H9 (cell line): ENCODE data around the gene ACTL6B. TPM values are rescaled to one million over a fixed set of nuclear protein-coding genes. Genes with fewer than 3 reads are reported as not detected.

Experiments
- DNase-seq: peaks from one replicate; pipeline ENCODE4 v3.0.0-alpha.2; 2017
- H2AFZ ChIP-seq: one replicate; pipeline ENCODE4 v1.6.1; 2013; ENCODE audit warnings: mild to moderate bottlenecking, low read length, control low read depth, moderate library complexity
- H2AK5ac ChIP-seq: 2 replicates; pipeline ENCODE4 v1.6.1; 2013; ENCODE audit warnings: low read length, control low read depth, mixed read lengths; ENCODE audit not compliant: insufficient read length
- H2BK120ac ChIP-seq: one replicate; pipeline ENCODE4 v1.6.1; 2013; ENCODE audit warnings: low read depth, mild to moderate bottlenecking, low read length, control low read depth, inconsistent platforms; ENCODE audit not compliant: poor library complexity, severe bottlenecking
- H2BK12ac ChIP-seq: 2 replicates; pipeline ENCODE4 v1.6.1; 2013; ENCODE audit warnings: low read length, control low read depth, mixed read lengths, low read depth; ENCODE audit not compliant: insufficient read length
- H2BK15ac ChIP-seq: 2 replicates; pipeline ENCODE4 v1.6.1; 2013; ENCODE audit warnings: low read depth, low read length, control low read depth
- H2BK20ac ChIP-seq: one replicate; pipeline ENCODE4 v1.6.1; 2013; ENCODE audit warnings: low read depth, mild to moderate bottlenecking, low read length, control low read depth, inconsistent platforms; ENCODE audit not compliant: poor library complexity, severe bottlenecking
- H2BK5ac ChIP-seq: 2 replicates; pipeline ENCODE4 v1.6.1; 2013; ENCODE audit warnings: low read length, control low read depth, mixed read lengths; ENCODE audit not compliant: insufficient read length
- H3K14ac ChIP-seq: 2 replicates; pipeline ENCODE4 v1.6.1; 2013; ENCODE audit warnings: low read length, control low read depth; ENCODE audit not compliant: insufficient read depth
- H3K18ac ChIP-seq: 2 replicates; pipeline ENCODE4 v1.6.1; 2013; ENCODE audit warnings: low read depth, mild to moderate bottlenecking, mixed read lengths, low read length, control low read depth; ENCODE audit not compliant: insufficient read length
- H3K23ac ChIP-seq: 2 replicates; pipeline ENCODE4 v1.6.1; 2013; ENCODE audit warnings: low read length, control low read depth, mixed read lengths, low read depth; ENCODE audit not compliant: insufficient read length
- H3K23me2 ChIP-seq: 2 replicates; pipeline ENCODE4 v1.6.1; 2013; ENCODE audit warnings: low read depth, mild to moderate bottlenecking, mixed read lengths, low read length, control low read depth; ENCODE audit not compliant: insufficient read length, poor library complexity, severe bottlenecking
- H3K27ac ChIP-seq: 2 replicates; pipeline ENCODE4 v1.5.1; 2013; ENCODE audit warnings: low read length, control low read depth, mixed read lengths, low read depth; ENCODE audit not compliant: insufficient read length
- H3K27me3 ChIP-seq: 2 replicates; pipeline ENCODE4 v1.6.1; 2013; ENCODE audit warnings: low read length, control low read depth, inconsistent platforms; ENCODE audit not compliant: insufficient read depth
- H3K4ac ChIP-seq: 2 replicates; pipeline ENCODE4 v1.6.1; 2013; ENCODE audit warnings: low read depth, mild to moderate bottlenecking, control low read depth, inconsistent platforms, low read length, moderate library complexity
- H3K4me1 ChIP-seq: 2 replicates; pipeline ENCODE4 v1.6.1; 2013; ENCODE audit warnings: low read length, control low read depth, inconsistent platforms; ENCODE audit not compliant: insufficient read depth
- H3K4me2 ChIP-seq: 2 replicates; pipeline ENCODE4 v1.6.1; 2013; ENCODE audit warnings: low read length, control low read depth, mixed read lengths; ENCODE audit not compliant: insufficient read length, insufficient read depth
- H3K56ac ChIP-seq: 2 replicates; pipeline ENCODE4 v1.6.1; 2013; ENCODE audit warnings: low read depth, mild to moderate bottlenecking, mixed read lengths, low read length, control low read depth; ENCODE audit not compliant: insufficient read length
- H3K79me1 ChIP-seq: 2 replicates; pipeline ENCODE4 v1.6.1; 2013; ENCODE audit warnings: low read depth, mild to moderate bottlenecking, moderate library complexity, low read length, control low read depth, inconsistent platforms; ENCODE audit not compliant: insufficient read depth, poor library complexity, severe bottlenecking
- H3K79me2 ChIP-seq: 2 replicates; pipeline ENCODE4 v1.6.1; 2013; ENCODE audit warnings: low read length, control low read depth, inconsistent platforms; ENCODE audit not compliant: insufficient read depth
- H3K9ac ChIP-seq: 2 replicates; pipeline ENCODE4 v1.6.1; 2013; ENCODE audit warnings: low read length, control low read depth, mixed read lengths; ENCODE audit not compliant: insufficient read length; ENCODE audit errors: extremely low read depth
- H3K9me3 ChIP-seq: one replicate; pipeline ENCODE4 v1.6.1; 2013; ENCODE audit warnings: low read depth, low read length, inconsistent platforms; ENCODE audit not compliant: control insufficient read depth
- H3T11ph ChIP-seq: one replicate; pipeline ENCODE4 v1.6.1; 2013; ENCODE audit warnings: mild to moderate bottlenecking, low read length, control low read depth, inconsistent platforms
- H4K20me1 ChIP-seq: one replicate; pipeline ENCODE4 v1.6.1; 2013; ENCODE audit not compliant: control insufficient read depth, insufficient read length, insufficient read depth
- H4K5ac ChIP-seq: 2 replicates; pipeline ENCODE4 v1.6.1; 2013; ENCODE audit warnings: low read depth, mild to moderate bottlenecking, mixed read lengths, low read length, control low read depth; ENCODE audit not compliant: insufficient read length
- H4K8ac ChIP-seq: replicated peaks from 2 replicates; pipeline ENCODE4 v1.6.1; 2013; ENCODE audit warnings: low read length, control low read depth, mixed read lengths, low read depth; ENCODE audit not compliant: insufficient read length
- H4K91ac ChIP-seq: 2 replicates; pipeline ENCODE4 v1.6.1; 2013; ENCODE audit warnings: low read depth, mild to moderate bottlenecking, moderate library complexity, mixed read lengths, low read length, control low read depth; ENCODE audit not compliant: insufficient read length
- H3K27ac Mint-ChIP-seq, 3 experiments: 2 replicates in 2 of 3; 3 replicates in 1 of 3; pipeline ENCODE4 v1.8.0; 2020 to 2021; ENCODE audit warnings: mixed read lengths in 3 of 3, mild to moderate bottlenecking in 1 of 3, moderate library complexity in 1 of 3
- H3K27me3 Mint-ChIP-seq: 2 replicates; pipeline ENCODE4 v1.8.0; 2021; ENCODE audit warnings: low read depth, mild to moderate bottlenecking, moderate library complexity, mixed read lengths
- H3K36me3 Mint-ChIP-seq, 3 experiments: 2 replicates in 2 of 3; 3 replicates in 1 of 3; pipeline ENCODE4 v1.8.0; 2020 to 2021; ENCODE audit warnings: low read depth in 3 of 3, mixed read lengths in 3 of 3; ENCODE audit not compliant: insufficient read depth in 1 of 3
- H3K4me1 Mint-ChIP-seq, 2 experiments: 2 replicates each; pipeline ENCODE4 v1.8.0; 2020; ENCODE audit warnings: mixed read lengths in 2 of 2
- H3K4me3 Mint-ChIP-seq, 2 experiments: 2 replicates in 1 of 2; 3 replicates in 1 of 2; pipeline ENCODE4 v1.8.0; 2020 to 2021; ENCODE audit warnings: mild to moderate bottlenecking in 2 of 2, mixed read lengths in 2 of 2, moderate library complexity in 1 of 2
- H3K9me3 Mint-ChIP-seq, 2 experiments: 2 replicates in 1 of 2; 3 replicates in 1 of 2; pipeline ENCODE4 v1.8.0; 2020; ENCODE audit warnings: mild to moderate bottlenecking in 2 of 2, mixed read lengths in 2 of 2, moderate library complexity in 1 of 2
- WGBS: extraction: QIAGEN DNeasy Blood & Tissue Kit; methylation state at CpG from one replicate; pipeline ENCODE4 v1.1.7; 2013; ENCODE audit warnings: missing lambda C conversion rate, low lambda C conversion rate, mixed read lengths; ENCODE audit not compliant: insufficient read length; ENCODE audit errors: extremely low coverage; 5-methylcytosine and 5-hydroxymethylcytosine counted together
- total RNA-seq: library from RNA; stranded (reverse); gene quantifications from 2 replicates; pipeline ENCODE4 v1.2.1, GENCODE V29; 2021
- TF ChIP-seq, protein P1 (sequence below): fragments of 200-600 bp; sonication (generic); conservative IDR thresholded peaks from 3 replicates; pipeline ENCODE4 v1.8.0; 2021; ENCODE audit warnings: antibody characterized with exemption, mild to moderate bottlenecking

Gene ACTL6B
- total RNA-seq, 1 experiment from 2014 or later = 0.50 TPM

DNA sequence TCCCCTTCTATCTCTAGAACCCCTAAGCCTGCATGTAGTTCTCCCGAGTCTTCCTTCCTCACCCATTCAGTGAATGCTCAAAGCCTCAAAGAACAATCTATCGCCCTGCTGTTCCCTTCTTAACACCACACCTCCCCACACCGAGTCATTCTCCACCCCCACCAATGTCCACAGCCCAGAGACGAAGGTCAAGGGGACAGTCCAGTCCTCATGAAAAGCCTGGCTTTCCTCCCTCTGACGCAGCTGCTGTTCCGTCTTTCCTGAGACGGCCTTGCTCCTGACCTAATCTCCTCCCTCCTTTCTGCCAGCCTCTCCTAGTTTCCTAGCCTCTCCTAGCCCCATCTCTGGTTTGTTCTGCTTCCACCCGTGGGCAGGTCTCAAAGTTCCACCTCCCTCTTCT lies 34.7 kb downstream of the ACTL6B start:
- no peak overlapping the region for H3K23ac ChIP-seq

More for the DNA sequence above, 34.7 kb downstream of the ACTL6B start:
- Mint-ChIP-seq H3K36me3 (peaks cover 0 to 1% (median 0%) of the 10 kb centered on the region in 3 experiments; a peak in 1 of 7 replicates), H3K4me3 (no peak overlapping the region), H3K4me1 (peaks cover 6 to 9% of the 10 kb centered on the region in 2 experiments), H3K27me3 (peaks cover 21% of the 10 kb centered on the region), H3K27ac (peak overlapping the region in 2 of 3 experiments; percentile 9 to 17; a peak in 3 of 7 replicates), H3K9me3 (no peaks in the 10 kb centered on the region; a peak in 1 of 5 replicates)
- DNase-seq = no peak
- no peak overlapping the region for H2AFZ ChIP-seq
- no peak overlapping the region for H3K18ac ChIP-seq
- no peak overlapping the region for H4K91ac ChIP-seq
- H3K79me1 ChIP-seq = no peaks in the 10 kb centered on the region
- no peak overlapping the region for H2BK5ac ChIP-seq
- H3K79me2 ChIP-seq = no peaks in the 10 kb centered on the region
- H3K4me2 ChIP-seq = no peak overlapping the region
- TF ChIP-seq, protein P1, sequence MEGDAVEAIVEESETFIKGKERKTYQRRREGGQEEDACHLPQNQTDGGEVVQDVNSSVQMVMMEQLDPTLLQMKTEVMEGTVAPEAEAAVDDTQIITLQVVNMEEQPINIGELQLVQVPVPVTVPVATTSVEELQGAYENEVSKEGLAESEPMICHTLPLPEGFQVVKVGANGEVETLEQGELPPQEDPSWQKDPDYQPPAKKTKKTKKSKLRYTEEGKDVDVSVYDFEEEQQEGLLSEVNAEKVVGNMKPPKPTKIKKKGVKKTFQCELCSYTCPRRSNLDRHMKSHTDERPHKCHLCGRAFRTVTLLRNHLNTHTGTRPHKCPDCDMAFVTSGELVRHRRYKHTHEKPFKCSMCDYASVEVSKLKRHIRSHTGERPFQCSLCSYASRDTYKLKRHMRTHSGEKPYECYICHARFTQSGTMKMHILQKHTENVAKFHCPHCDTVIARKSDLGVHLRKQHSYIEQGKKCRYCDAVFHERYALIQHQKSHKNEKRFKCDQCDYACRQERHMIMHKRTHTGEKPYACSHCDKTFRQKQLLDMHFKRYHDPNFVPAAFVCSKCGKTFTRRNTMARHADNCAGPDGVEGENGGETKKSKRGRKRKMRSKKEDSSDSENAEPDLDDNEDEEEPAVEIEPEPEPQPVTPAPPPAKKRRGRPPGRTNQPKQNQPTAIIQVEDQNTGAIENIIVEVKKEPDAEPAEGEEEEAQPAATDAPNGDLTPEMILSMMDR = no peak
- H3K4me1 ChIP-seq = no peaks in the 10 kb centered on the region
- no peak overlapping the region for H2BK15ac ChIP-seq
- WGBS = no CpG with 5 or more reads among the region's 8 CpGs
- H3K9ac ChIP-seq = no peak overlapping the region
- H2BK12ac ChIP-seq = no peak overlapping the region
- peaks cover 3% of the 10 kb centered on the region; the same call in 1 of the 2 replicates for H3K27me3 ChIP-seq
- no peak overlapping the region for H4K5ac ChIP-seq
- no peak overlapping the region for H2BK20ac ChIP-seq
- no peak overlapping the region for H3K56ac ChIP-seq
- H3T11ph ChIP-seq = no peak overlapping the region
- no peak overlapping the region for H2BK120ac ChIP-seq
- H3K9me3 ChIP-seq = no peaks in the 10 kb centered on the region
- no peak overlapping the region for H3K14ac ChIP-seq
- no peak overlapping the region for H4K8ac ChIP-seq
- H2AK5ac ChIP-seq = no peak overlapping the region
- H3K4ac ChIP-seq = no peak overlapping the region
- H4K20me1 ChIP-seq = no peaks in the 10 kb centered on the region
- peaks cover 5% of the 10 kb centered on the region for H3K23me2 ChIP-seq
- no peak overlapping the region for H3K27ac ChIP-seq
